HG03354 (cell line): Measurements from ENCODE around the gene TNRC6A.

Source experiments
- ATAC-seq: cut with Tn5 transposase; IDR thresholded peaks from one replicate; pipeline ENCODE4 v1.9.1; 2021; ENCODE audit warnings: mild to moderate bottlenecking; ENCODE audit not compliant: unreplicated experiment, poor library complexity, severe bottlenecking

TNRC6A gene

DNA sequence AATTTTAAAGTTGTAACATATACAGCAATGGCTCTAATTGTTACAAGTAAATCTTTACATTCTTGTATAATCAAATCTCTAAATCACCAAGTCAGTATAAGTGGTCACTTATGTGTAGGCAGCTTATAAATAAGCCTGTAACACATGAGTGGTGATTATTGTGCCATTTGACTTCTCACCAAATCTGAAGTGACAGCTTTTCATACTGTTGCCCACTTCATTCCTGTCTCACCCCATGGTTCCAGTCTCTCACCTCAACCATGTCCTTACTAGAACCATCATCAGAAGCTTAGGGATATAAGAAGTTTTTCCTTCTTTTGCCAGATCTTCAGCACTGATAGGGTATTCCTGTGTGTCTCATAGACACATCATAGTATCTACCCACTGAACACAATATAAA is 23.5 kb downstream of the TNRC6A start:
- ATAC-seq = no peak

DNA sequence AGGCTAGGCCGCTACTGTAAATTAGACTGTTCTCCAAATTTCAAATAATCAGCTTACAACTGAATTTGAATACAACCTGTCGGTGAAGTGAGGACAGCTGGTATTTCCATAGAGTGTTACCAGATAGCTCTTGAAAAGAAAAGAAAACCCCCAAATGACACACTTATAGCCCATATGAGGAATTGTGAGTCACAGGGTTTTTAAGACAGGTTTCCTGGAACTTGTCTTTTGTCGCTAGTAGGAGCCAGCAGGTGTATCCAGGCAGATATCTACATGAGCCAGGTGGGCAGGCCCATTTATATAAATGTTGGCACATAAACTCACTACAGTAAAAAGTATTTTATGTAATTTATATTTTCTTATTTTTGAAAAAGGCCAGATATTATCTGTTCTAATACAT is 24.0 kb downstream of the TNRC6A start:
- ATAC-seq = no peak

DNA sequence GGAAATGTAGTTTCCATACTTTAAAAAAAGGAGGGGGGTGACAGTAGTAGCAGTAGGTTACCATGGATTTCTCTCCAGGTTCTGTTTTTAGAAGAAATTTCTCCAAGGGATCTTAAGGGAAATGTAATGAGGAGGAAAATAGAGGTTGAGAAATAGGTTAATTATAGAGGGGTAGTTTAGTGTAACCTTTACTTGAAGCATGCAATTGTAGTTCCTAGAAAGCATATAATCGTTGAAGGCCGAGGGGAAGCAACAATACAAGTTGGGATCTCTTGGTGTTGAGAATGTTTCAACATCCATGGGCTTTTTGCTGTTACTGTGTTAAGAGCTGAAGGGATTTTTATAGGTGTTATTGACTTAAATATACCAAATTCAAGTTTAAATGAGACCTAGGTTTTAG is 25.1 kb downstream of the TNRC6A start:
- no peak for ATAC-seq

DNA sequence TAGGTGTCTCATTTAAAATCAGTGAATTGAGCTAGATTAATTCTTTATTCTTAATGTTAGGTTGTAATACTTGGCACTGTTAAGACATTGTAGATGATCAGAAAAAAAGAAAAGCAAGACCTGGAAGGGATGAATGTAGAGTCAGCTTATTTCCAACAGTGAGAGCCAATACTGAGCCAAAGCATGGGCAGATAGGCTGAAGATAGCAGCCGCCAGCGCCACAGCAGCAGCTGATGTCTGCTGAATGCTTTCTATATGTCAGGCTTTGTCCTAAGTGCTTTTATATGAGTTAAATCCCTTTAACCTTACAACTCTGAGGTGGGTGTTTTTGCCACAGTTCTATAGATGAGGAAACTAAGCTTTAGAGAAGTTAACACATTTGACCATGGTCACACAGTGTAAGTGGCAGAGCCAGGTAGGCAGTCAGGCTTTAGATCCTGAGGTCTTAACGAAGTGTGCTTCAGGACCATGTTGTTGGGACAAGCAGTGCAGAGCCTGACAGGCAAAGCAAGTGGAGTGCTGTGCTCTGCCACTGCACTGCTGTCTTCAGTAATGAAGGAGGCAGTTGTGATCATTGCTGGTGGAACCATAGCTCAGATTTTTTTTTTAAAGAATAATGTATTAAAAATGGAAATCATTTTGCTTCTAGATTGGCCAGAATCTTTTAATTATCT is 25.9 kb downstream of the TNRC6A start:
- ATAC-seq = no peak

DNA sequence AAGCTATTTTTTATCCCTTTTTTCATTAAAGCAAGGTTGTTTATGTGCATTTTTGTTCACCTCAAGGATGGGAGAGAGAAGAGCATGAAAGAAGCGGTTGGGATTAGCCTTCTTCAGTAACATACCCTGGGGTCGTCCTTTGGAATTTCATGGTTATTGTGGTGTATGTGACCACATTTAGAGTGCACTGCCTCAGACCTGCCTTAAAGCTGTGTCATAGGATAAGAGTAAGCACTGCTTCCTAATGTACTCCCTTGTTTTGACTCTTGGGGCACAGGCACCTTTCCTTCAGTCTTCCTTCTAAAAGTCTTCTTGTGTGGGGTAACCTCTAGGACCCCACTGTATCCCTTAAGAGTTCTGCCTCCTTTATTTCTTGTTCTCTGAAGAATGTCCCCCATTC is 28.9 kb downstream of the TNRC6A start:
- ATAC-seq = no peak

DNA sequence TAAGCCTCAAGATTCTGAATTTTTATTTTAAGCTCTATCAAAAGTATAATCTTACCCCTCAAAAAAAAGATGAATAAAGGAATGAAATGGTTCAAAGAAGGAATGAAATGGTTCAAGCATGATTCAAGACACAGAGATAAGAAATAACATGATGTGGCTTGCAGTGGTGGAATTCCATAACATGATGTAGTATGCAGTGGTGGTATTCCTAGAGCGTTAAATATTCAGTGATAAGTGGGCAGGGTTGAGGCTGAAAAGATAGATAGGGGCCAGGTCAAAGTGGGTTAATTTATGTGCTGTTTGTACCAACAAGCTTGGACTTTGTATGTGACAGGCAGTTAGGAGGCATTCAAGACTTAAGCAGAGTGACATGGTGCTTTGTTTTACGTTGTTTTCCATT is 29.6 kb downstream of the TNRC6A start:
- ATAC-seq = no peak

DNA sequence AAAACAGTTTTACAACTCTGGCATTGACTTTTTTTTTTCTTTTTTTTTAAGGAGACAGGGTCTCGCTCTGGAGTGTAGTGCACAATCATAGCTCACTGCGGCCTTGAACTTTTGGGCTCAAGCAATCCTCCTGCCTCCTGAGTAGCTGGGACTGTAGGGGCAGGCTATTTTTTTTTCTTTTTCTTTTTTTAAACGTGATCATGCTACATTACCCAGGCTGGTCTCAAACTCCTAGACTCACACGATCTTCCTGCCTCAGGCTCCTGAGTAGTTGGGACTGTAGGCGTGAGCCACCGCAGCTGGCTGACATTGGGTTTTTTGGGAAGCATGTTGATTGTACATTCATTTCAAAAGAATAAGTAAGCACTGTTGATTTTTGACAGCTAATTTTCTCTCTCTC is 32.1 kb downstream of the TNRC6A start:
- ATAC-seq = no peak

DNA sequence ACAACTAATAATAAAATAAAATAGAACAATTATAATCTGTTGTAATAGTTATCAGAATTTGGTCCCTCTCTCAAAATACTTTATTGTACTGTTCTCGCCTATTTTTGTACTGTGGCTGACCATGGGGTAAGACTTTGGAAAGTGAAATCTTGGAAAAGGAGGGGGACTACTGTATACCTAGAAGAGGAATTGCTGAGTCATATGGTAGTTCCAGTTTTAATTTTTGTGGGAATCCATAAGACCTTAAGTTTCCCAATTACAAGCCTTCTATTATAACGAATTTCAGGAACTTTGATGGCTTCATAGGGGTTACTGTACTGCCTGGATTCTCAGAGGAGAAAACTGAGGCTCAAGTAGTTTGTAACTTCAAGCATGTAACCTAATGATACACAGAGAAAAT is 35.5 kb downstream of the TNRC6A start:
- no peak for ATAC-seq

DNA sequence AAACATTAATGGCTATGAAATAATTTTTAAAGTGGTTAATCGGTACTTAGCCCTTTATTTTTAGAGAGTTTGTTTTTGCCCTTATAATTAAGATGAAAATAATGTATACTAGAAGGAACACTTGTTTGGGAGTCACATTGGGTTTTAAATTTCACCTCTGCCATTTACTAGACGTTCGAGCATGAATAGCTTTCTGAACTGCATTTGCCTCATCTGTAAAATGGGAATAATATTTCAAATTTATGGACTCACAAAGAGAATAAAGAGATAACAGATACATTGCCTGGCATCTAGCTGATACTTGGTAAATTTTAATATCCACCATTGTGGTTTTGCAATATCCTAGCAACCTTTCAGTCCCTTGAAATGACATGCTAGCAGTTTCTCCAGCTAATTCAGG is 36.6 kb downstream of the TNRC6A start:
- ATAC-seq = no peak

DNA sequence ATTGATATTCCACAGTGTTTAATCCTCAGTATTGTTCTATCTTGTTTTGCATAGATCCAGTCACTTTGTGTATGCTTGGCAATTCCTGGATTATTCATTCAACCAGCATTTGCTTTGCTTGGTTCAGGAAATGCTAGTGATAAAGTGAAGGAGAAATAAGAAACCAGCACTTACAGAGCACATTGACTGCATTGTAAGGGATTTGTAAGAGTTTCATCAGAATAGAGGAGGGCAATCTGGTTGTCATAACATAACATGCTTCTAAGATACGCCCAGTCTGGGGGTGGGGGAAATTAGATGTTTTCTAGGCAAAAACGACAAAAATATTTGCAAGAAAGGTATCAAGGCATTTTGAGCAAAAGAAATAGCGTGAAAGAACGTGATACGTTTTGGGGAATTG is 40.4 kb downstream of the TNRC6A start:
- no peak for ATAC-seq

DNA sequence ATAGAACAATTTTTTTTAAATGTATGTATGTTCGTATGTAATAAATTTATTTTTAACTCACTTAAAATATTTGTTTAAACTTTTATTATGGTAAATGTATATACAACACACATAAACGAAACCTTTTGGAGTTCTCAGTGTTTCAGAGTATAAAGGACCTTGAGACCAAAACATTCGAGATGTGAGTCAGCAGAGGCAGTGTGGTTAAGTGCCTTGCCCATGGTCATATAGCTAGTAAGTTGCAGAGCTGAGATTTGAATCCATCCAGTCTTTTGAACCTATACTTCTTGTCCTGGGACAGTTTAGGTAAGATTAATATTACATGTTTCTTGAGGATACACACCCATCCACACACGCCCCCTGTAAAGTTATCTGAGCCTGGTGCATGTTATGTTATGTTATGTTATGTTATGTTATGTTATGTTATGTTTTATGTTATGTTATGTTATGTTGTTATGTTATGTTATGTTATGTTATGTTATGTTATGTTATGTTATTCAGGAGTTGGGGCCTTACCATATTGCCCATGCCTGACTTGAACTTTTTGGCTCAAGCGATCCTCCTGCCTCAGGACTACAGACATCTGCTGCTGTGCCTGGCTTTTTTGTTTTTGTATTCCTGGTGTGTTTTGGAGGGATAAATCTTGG is 41.8 kb downstream of the TNRC6A start:
- ATAC-seq = no peak

DNA sequence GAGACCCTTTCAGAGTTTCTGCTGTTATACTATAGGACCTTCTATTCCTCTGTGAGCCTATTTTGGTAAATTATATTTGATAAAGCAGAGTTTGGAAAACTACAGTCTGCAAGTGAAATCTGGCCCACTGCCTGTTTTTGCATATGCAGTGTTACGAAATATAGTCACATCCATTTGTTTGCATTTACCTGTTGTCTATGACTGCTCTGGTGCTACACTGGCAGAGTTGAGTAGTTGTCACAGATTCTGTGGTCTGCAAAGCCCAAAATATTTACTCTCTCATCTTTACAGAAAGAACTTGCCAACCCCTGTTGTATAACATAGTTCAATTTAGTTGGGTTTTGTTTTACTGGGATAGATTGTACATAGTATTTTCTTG is 42.3 kb downstream of the TNRC6A start:
- ATAC-seq = no peak

DNA sequence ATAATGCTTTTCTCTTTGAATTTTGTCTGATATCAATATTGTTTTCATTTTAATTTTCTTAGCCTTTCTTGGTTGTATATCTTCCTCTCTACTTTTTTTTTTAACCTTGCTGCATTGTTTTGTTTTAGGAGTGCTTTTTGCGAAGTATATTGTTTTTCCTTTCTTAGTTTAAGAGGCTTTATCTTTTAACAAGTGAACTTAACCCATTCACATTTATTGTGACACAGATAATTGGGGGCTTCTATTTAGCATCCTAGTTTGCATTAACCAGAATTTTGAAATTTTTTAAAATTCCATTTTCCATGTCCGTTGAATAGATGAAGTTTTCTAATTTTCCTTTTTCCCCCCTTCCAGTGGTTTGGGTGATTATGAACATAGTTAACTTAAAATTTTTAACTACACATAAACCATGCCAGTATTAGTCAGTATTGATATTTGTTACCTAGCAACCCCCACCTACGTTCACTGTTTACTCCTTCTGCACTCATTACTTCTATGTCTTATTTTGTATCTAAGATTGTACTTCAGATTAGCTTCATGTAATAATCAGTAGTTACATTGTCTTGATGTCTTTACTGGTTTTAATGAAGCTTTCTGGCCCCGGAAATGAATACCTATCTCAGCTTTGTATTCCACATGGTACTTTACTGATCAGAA is 44.4 kb downstream of the TNRC6A start:
- ATAC-seq = no peak

DNA sequence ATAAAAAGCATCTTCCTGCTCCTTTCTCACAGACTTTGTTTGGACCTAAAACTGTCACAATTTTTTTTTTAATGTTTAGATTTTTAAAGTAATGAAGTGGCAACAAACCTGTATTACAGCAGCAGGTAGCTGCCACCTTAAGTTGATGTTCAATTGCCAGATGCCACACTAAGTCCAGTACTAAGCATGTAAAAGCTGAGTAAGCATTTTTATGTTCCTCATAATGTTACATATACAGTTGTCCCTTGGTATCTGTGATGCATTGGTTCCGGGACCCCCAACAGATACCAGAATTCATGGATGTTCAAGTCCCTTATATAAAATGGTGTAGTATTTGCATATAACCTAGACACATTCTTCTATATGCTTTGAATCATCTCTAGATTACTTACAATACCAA is 45.1 kb downstream of the TNRC6A start:
- ATAC-seq = no peak

DNA sequence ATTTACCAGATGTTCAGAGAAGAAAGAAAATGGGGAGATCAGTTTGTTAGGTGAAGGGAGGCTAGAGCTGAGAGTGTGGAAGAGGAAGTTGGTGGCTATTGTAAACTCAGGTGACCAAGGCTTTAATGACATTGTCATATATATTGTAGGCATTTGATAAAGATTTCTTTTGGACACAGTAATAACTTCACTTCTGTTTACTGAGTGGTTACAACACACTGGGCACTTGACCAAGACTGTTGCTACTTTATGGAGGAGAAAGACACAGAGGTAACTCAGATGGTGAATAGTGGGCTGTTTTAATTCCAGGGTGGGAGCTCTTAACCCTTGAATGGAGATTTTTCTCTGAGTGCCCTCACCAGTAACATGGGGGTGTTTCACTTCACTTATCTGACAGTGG is 46.0 kb downstream of the TNRC6A start:
- ATAC-seq = no peak

DNA sequence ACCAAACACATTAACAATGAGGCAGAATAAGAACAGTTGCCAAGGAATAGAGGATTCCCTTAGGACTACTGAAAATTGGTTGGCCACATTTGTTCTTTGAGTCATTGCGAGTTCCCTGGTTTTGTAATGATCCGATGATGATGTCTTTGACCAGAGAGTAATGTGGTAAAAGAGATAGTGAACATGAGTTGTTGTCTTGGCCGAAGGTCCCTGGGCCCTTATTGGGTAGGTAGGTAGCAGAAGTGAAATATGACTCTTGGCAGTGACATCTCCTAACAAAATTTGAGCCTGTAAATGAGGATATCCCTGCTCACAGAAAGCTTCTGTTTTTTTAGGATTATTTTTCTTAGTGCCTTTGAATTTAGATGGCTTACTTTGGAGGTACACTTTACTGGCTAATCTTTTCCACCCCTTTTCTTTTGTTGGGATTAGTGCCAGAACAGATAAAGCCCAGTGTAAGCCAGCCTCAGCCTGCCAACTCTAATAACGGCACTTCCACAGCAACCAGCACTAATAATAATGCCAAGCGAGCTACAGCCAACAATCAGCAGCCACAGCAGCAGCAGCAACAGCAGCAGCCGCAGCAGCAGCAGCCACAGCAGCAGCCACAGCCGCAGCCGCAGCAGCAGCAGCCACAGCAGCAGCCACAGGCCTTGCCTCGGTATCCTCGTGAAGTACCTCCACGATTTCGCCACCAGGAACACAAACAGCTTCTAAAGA is 47.2 kb downstream of the TNRC6A start:
- ATAC-seq = no peak

DNA sequence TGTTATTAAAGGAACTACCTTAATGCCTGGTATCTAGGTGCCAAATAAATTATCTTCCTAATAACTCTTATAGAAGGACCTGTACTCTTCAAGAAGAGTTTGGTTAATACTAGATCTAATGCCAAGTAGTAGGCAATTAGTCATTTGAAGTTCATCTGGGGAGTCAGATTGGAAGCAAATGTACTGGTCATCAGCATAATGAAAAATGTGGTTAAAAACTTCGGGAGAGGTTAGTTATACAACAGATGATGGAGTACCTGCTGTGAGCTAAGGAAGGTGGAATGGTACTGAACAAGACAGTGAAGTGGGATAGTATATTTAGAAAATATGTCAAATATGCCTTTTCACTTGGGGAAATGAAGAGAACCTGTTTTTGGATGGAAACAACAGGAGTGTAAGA is 49.2 kb downstream of the TNRC6A start:
- ATAC-seq = no peak

DNA sequence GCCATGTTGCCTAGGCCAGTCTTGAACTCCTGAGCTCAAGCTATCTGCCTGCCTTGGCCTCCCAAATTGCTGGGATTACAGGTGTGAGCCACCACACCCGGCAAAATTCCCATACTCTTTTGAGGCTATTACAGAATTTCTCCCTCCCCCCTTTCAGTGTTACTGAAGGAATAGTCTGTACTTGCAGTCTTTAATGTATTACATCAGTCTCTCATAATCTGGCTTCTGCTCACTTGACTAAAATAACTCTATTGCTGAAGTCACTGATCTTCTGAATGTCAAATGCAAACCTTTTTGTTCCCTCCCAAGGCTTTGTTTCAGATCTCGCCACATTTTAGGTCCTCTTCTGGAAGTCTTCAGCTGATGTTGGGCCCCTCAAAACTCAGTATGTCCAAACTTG is 51.8 kb downstream of the TNRC6A start:
- no peak for ATAC-seq

DNA sequence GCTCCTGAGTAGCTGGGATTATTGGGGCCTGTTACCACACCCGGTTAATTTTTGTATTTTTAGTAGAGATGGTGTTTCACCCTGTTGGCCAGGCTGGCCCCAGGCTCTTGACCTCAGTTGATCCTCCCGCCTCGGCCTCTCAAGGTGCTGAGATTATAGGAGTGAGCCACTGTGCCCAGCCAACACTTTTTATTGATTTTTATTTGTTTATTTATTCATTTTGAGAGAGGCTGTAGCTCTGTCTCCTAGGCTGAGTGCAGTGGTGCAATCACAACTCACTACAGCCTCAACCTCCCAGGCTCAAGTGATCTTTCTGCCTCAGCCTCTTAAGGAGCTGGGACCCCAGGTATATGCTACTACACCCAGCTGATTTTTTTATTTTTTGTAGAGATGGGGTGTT is 54.7 kb downstream of the TNRC6A start:
- ATAC-seq = no peak

DNA sequence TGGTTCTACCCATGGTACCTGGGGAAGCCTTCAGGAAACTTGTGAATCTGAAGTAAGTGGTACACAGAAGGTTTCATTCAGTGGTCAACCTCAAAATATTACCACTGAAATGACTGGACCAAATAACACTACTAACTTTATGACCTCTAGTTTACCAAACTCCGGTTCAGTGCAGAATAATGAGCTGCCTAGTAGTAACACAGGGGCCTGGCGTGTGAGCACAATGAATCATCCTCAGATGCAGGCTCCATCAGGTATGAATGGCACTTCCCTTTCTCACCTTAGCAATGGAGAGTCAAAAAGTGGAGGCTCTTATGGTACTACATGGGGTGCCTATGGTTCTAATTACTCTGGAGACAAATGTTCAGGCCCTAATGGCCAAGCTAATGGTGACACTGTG is 60.4 kb downstream of the TNRC6A start:
- no peak for ATAC-seq

DNA sequence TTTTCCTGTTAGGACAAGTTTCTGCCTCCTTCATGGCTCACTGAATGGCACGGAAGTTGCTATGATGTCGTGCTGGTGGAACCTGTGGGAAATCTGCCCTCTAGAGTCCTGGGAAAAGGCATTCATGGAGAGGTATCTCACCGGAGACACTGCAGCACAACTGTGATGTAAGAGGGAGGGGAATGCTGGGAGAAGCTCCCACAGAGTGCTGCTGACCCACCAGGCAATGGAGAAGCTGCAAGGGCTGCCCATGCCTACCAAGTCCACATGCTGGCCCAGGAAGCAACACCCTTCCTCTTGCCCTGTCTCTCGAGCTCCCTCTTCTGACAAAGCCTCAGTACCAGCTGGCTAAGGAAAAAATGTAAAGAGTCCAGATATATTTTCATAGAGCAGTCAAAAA is 71.1 kb downstream of the TNRC6A start:
- no peak for ATAC-seq
